Measurements from ENCODE around the gene UBE3A.

UBE3A gene

GRCh38 chr15:25418202-25418601 is 20.6 kb downstream of the UBE3A start:
- no peaks in the 10 kb centered on the region for H3K9me3 ChIP-seq (ENCODE audit: insufficient read depth, low read length)
- TF ChIP-seq EZH2phosphoT487 (conservative IDR thresholded peaks at IDR 0.05; ENCODE audit: low read length) (no peak), CTCF (IDR thresholded peaks at IDR 0.05; ENCODE audit: insufficient read depth, low read length, poor library complexity, severe bottlenecking) (no peak)
- no peak overlapping the region for H3K27ac ChIP-seq (ENCODE audit: low read depth, low read length)
- H3F3A ChIP-seq (ENCODE audit: insufficient read depth) = no peaks in the 10 kb centered on the region
- H3K9me2 ChIP-seq (replicated peaks; ENCODE audit: insufficient read depth, low read length) = no peaks in the 10 kb centered on the region
- no peak overlapping the region for H3K4me2 ChIP-seq (ENCODE audit: low read depth, low read length, poor library complexity, severe bottlenecking)
- H3K79me2 ChIP-seq (ENCODE audit: insufficient read depth, low read length) = peaks cover 100% of the 10 kb centered on the region
- no peak overlapping the region for H3K9ac ChIP-seq (ENCODE audit: low read length)
- H4K20me1 ChIP-seq (ENCODE audit: low read depth, low read length) = peaks cover 80% of the 10 kb centered on the region
- H3K4me3 ChIP-seq (ENCODE audit: insufficient read depth, low read length, poor library complexity, severe bottlenecking) = no peak overlapping the region
- H3K36me3 ChIP-seq (ENCODE audit: low read length) = peaks cover 37% of the 10 kb centered on the region
- no peaks in the 10 kb centered on the region for H3K27me3 ChIP-seq (ENCODE audit: low read length)
- H2AFZ ChIP-seq (ENCODE audit: low read depth, low read length, severe bottlenecking) = no peak overlapping the region

GRCh38 chr15:25417604-25418003 is 21.2 kb downstream of the UBE3A start:
- Histone ChIP-seq H3F3A (ENCODE audit: insufficient read depth) (no peaks in the 10 kb centered on the region), H3K79me2 (ENCODE audit: insufficient read depth, low read length) (peaks cover 100% of the 10 kb centered on the region), H3K27me3 (ENCODE audit: low read length) (no peaks in the 10 kb centered on the region), H3K9ac (ENCODE audit: low read length) (no peak overlapping the region), H3K27ac (ENCODE audit: low read depth, low read length) (no peak overlapping the region), H2AFZ (ENCODE audit: low read depth, low read length, severe bottlenecking) (no peak overlapping the region), H3K36me3 (ENCODE audit: low read length) (peaks cover 37% of the 10 kb centered on the region), H3K4me2 (ENCODE audit: low read depth, low read length, poor library complexity, severe bottlenecking) (no peak overlapping the region), H4K20me1 (ENCODE audit: low read depth, low read length) (peaks cover 86% of the 10 kb centered on the region), H3K4me3 (ENCODE audit: insufficient read depth, low read length, poor library complexity, severe bottlenecking) (no peak overlapping the region), H3K9me2 (replicated peaks; ENCODE audit: insufficient read depth, low read length) (no peaks in the 10 kb centered on the region), H3K9me3 (ENCODE audit: insufficient read depth, low read length) (no peaks in the 10 kb centered on the region)
- no peak for TF ChIP-seq EZH2phosphoT487 (conservative IDR thresholded peaks at IDR 0.05; ENCODE audit: low read length)
- TF ChIP-seq CTCF (IDR thresholded peaks at IDR 0.05; ENCODE audit: insufficient read depth, low read length, poor library complexity, severe bottlenecking) = no peak

- Histone ChIP-seq H3K9me2 (replicated peaks; ENCODE audit: insufficient read depth, low read length) (no peaks in the 10 kb centered on the region), H3K79me2 (ENCODE audit: insufficient read depth, low read length) (peaks cover 100% of the 10 kb centered on the region), H3K27me3 (ENCODE audit: low read length) (no peaks in the 10 kb centered on the region), H3K9ac (ENCODE audit: low read length) (no peak overlapping the region), H3K4me3 (ENCODE audit: insufficient read depth, low read length, poor library complexity, severe bottlenecking) (no peak overlapping the region), H3F3A (ENCODE audit: insufficient read depth) (no peaks in the 10 kb centered on the region), H3K27ac (ENCODE audit: low read depth, low read length) (no peak overlapping the region), H3K36me3 (ENCODE audit: low read length) (peaks cover 33% of the 10 kb centered on the region), H2AFZ (ENCODE audit: low read depth, low read length, severe bottlenecking) (no peak overlapping the region), H3K4me2 (ENCODE audit: low read depth, low read length, poor library complexity, severe bottlenecking) (no peak overlapping the region), H3K9me3 (ENCODE audit: insufficient read depth, low read length) (no peaks in the 10 kb centered on the region), H4K20me1 (ENCODE audit: low read depth, low read length) (peaks cover 88% of the 10 kb centered on the region)
- TF ChIP-seq CTCF (IDR thresholded peaks at IDR 0.05; ENCODE audit: insufficient read depth, low read length, poor library complexity, severe bottlenecking) = no peak
These were observed 22.1 kb downstream of the UBE3A start for GRCh38 chr15:25416693-25417092.

- Histone ChIP-seq H3K9me2 (replicated peaks; ENCODE audit: insufficient read depth, low read length) (no peaks in the 10 kb centered on the region), H3K79me2 (ENCODE audit: insufficient read depth, low read length) (peaks cover 100% of the 10 kb centered on the region), H2AFZ (ENCODE audit: low read depth, low read length, severe bottlenecking) (no peak overlapping the region), H3K9me3 (ENCODE audit: insufficient read depth, low read length) (no peaks in the 10 kb centered on the region), H3F3A (ENCODE audit: insufficient read depth) (no peaks in the 10 kb centered on the region), H3K27me3 (ENCODE audit: low read length) (no peaks in the 10 kb centered on the region), H3K36me3 (ENCODE audit: low read length) (peaks cover 24% of the 10 kb centered on the region), H3K27ac (ENCODE audit: low read depth, low read length) (no peak overlapping the region), H3K9ac (ENCODE audit: low read length) (no peak overlapping the region), H4K20me1 (ENCODE audit: low read depth, low read length) (peaks cover 88% of the 10 kb centered on the region), H3K4me2 (ENCODE audit: low read depth, low read length, poor library complexity, severe bottlenecking) (no peak overlapping the region), H3K4me3 (ENCODE audit: insufficient read depth, low read length, poor library complexity, severe bottlenecking) (no peak overlapping the region)
- TF ChIP-seq CTCF (IDR thresholded peaks at IDR 0.05; ENCODE audit: insufficient read depth, low read length, poor library complexity, severe bottlenecking) (no peak), EZH2phosphoT487 (conservative IDR thresholded peaks at IDR 0.05; ENCODE audit: low read length) (no peak)
These were observed 23.1 kb downstream of the UBE3A start for GRCh38 chr15:25415707-25416106.
